HG02588 (cell line): ENCODE results near the gene CTIF.

ENCODE experiments used
- ATAC-seq: cut with Tn5 transposase; IDR thresholded peaks from one replicate; pipeline ENCODE4 v1.9.1; 2021; ENCODE audit warnings: mild to moderate bottlenecking, moderate library complexity; ENCODE audit not compliant: unreplicated experiment

Gene CTIF

GRCh38 chr18:48723016-48723415 lies 184.2 kb downstream of the CTIF start:
- no peak for ATAC-seq

GRCh38 chr18:48723837-48724236 lies 185.0 kb downstream of the CTIF start:
- ATAC-seq = no peak

GRCh38 chr18:48724442-48724841 lies 185.6 kb downstream of the CTIF start:
- no peak for ATAC-seq

GRCh38 chr18:48724939-48725338 lies 186.1 kb downstream of the CTIF start:
- no peak for ATAC-seq

- no peak for ATAC-seq
Observed at GRCh38 chr18:48725562-48725961, 186.7 kb downstream of the CTIF start.

GRCh38 chr18:48727681-48728080 lies 188.8 kb downstream of the CTIF start:
- ATAC-seq = no peak

- ATAC-seq = no peak
Observed at GRCh38 chr18:48728204-48728833, 189.5 kb downstream of the CTIF start.

GRCh38 chr18:48729404-48729803 lies 190.6 kb downstream of the CTIF start:
- ATAC-seq = no peak

- no peak for ATAC-seq
Observed at GRCh38 chr18:48730010-48730409, 191.2 kb downstream of the CTIF start.

GRCh38 chr18:48732767-48733424 lies 194.1 kb downstream of the CTIF start:
- no peak for ATAC-seq

GRCh38 chr18:48733643-48734253 lies 194.9 kb downstream of the CTIF start:
- no peak for ATAC-seq

- ATAC-seq = no peak
Observed at GRCh38 chr18:48734460-48734859, 195.6 kb downstream of the CTIF start.

- no peak for ATAC-seq
Observed at GRCh38 chr18:48735080-48735676, 196.3 kb downstream of the CTIF start.

- ATAC-seq = no peak
Observed at GRCh38 chr18:48735681-48736255, 196.9 kb downstream of the CTIF start.

- no peak for ATAC-seq
Observed at GRCh38 chr18:48736321-48737260, 197.8 kb downstream of the CTIF start.

- ATAC-seq = no peak
Observed at GRCh38 chr18:48739266-48740067, 200.6 kb downstream of the CTIF start.

GRCh38 chr18:48740068-48740440 lies 201.2 kb downstream of the CTIF start:
- ATAC-seq = no peak

- ATAC-seq = no peak
Observed at GRCh38 chr18:48740851-48741485, 202.1 kb downstream of the CTIF start.

GRCh38 chr18:48741866-48742265 lies 203.0 kb downstream of the CTIF start:
- no peak for ATAC-seq
